ENCODE results near the gene IKBKE.

The IKBKE gene

DNA sequence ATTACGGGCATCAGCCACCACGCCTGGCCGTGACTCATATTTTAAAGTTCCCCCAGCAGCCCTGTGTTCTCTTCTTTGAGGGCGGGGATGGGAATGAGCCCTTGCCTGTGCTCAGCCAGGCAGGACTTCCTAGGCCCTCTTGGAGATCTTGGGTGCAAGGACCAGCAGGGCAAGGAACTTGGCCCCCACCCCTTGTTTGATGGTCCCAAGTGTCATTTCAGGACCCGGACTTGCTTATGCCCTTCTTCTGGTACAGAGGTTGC is 46.4 kb downstream of the IKBKE start:
- DNase-seq, result no peak

DNA sequence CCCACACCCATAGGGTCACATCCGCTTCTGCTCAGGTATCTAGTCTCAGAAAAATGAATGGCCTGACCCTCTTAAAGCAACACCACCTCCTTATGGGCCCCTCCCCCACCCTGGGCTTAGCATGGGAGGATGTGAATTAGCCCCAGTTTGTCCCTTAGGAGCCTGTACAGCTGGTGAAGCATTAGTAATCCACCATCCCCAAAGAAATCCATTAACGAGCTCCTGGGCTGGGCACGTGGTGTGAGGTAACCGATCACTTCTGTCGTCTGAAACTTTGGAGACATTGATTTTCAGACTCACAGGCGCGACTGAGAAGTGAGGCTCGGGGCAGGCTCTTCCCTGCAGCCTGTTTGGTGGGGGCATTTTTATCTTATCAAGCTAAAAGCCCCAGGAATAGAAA is 47.5 kb downstream of the IKBKE start:
- no peak for DNase-seq

DNA sequence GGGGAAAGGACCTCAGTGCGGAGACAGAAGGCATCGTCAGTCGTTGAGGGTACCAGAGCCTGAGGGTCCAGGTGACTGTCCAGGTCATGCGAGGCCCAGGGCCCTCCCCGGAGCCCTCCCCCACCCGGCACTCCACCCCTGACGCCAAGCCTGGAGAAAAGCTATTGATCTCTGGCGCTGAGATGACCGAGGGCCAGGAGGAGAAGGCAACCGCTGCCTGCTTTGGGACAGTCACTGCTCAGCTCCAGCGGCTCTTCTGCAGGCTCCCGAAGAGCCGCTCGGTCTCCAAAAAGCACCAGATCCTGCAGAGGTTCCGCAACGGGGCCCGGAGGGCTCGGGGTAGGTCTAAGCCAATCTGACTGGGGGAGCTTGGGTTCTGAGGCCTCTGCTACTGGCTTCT is 47.9 kb downstream of the IKBKE start:
- no peak for DNase-seq

DNA sequence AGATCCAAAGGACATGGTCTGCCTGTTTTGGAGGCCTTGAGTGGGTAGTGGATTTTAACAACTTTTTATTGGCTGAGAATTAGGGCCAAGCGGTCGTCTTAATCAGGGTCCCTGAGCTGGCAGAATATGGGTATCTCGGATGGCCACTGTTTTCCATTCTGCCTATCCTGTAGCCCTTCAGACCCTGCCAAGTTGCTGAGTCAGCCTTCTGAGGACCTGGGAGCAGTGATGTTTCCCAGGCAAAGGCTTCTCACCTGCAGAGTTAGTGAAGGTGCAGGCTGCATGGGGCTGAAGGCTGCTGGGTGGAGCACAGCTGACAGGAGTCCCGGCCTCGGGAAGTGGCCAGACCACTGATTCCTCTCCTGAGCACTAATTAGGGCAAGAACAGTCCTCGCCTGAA is 48.5 kb downstream of the IKBKE start:
- DNase-seq, result no peak

DNA sequence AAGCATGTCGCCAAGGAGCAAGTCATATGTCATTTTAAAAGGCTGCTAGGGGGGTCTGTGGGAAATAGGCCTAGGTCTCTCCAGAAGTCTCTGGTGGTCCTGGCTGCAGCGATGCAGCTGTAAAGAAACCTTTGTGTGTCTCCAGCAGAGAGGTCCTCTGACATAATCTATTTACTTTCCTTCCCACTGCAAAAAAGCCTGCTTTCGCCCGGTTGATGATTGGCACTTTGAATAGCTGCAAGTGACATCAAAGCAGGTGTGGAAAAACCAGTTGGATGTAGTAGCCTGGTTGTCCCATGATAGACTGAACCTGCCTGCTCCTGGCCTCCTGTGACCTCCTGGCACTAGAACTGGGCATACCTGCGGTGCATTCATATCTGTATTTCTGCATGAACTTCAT is 50.9 kb downstream of the IKBKE start:
- no peak for DNase-seq

DNA sequence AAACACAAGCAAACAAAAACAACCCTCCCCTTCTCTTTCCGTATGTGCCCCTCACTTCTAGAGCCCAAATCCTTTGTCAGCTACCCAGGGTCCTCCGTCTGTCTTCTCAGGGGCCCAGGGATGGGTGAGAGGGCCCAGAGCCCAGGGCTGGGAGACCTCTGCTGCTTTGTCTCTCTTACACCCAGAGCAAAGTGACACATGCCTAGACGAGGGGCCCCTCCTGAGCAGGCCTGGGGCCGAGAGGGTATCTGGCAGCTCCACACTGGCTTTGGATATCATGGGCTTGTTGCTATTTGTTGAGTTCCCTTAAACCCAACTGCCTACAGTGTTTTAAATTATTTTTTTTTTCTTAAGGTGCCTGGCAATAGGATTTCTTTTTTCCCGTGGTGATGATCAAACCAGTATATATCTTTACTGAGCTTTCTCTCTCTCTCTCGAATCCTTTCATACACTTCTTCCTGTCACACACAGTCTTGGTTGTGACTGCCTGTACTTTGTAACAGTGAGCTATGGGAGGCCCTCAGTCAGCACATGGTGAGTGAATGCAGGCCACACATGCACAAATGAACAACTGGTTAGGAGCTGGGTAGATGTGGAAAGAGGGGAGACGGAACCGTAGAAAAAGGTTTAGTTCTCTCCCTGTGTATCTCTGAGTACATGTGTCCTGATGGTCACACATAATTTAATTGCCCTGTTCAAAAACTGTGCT is 51.6 kb downstream of the IKBKE start:
- DNase-seq, result no peak

DNA sequence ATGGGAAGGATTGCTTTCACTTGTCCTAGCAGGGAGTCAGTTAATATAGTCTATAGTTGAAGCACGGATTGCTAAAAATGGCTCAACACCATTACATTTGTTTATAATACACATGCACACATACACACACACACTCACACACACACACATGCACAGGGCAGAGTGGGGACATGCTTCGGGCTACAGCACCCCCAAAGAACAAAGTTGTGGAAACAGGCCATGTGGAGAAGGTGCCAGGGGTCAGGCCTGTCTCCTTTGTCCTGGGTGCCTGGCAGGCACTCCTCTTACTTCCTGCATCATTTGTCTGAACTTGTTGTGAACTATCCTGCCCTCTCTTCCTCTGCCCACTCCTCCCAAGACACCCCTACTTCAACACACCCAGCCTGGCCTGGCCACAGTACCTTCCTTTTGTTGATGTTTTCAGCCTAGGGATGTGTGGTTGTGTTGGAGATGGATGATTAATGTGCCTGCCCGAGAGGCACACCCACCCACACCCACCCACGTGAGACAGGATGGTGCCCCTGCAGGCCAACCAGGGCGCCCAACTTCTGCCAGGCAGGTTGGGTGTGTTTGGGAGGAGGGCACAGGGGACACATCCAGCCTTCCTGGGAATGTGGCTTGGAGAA is 54.6 kb downstream of the IKBKE start:
- no peak for DNase-seq

DNA sequence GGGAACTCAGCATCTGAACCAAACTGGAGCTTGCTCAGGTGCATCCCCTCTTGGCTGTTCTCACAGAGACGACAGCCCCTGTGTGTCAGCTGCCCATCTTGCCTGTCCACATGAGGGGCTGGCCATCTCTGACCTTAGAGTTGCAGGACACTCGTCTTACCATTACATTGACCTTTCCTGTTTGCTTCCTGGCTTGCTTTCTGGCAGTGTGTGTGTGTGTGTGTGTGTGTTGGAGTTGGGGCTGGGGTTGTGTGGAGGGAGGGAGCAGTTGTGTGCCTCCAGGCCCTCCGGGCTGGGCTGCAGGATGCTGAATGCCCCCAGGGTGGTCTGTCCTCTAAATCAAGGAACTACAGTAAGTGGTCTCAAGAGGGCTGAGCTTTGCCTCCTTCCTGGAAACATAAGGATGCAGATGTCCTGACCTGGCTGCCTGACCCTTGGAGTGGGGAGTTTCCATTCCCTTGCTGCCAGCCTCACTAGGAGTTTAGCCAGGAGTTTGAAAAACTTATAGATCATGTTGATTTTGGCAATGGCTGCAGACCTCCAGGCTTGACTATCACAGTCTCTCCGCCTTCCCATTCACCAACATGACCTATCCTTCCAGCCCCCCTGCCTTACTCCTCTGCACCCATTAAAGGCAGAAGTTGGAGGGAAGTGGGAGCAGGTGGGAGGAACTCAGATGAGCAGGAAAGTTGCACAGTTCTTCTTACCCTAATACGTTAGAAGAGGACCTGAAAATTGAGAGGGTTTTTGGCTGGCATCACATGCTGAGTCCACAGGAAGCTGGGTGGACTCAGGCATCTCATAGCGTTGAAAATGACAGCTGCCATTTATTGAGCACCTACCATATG is 56.0 kb downstream of the IKBKE start:
- no peak for DNase-seq

DNA sequence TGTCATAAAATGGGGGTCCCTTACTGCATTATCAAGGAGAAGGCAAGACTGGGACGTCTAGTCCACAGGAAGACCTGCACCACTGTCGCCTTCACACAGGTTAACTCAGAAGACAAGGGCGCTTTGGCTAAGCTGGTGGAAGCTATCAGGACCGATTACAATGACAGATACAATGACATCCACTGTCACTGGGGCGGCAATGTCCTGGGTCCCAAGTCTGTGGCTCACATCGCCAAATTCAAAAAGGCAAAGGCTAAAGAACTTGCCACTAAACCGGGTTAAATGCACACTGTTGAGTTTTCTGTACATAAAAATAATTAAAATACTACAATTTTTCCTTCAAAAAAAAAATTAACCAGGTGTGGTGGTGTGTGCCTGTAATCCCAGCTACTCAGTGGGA is 59.1 kb downstream of the IKBKE start:
- no peak for DNase-seq

DNA sequence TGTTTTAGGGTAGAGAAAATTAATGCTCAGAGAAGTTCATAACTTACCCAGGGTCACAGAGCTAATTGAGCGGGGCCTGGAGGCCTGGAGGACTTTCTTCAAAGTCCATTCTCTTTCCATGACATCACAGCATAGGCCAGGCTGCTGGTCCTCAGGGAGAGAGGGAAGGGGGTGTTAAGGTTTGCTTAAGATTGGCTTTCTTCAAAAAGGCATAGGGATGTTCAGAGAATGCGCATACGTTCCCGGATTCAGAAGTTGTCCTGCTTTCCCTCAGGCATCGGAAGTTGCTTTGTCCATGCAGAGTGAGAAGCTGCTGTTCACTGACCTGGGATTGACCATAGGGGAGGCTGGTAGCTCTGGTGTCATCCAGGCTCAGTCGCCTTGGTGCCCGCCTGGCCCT is 62.1 kb downstream of the IKBKE start:
- DNase-seq, result no peak

DNA sequence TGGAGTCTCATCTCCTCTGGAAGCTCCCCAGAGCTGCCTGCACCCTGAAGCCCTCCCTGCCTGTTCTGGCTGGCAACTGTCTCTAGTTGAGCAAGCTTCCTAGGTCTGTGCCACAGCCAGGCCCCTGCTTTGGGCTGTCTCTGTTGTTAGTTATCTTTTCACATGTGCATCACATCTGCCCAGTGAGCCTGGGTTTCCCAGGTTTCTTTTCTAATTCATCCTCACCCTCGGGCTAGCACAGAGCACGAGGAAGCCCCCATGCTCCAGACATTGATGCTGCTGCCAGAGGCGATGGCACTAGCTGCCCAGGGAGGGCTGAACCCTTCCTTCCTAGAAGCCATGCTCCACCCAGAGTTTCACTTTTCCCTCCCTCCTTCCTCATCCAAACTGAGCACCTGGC is 64.3 kb downstream of the IKBKE start:
- no peak for DNase-seq

DNA sequence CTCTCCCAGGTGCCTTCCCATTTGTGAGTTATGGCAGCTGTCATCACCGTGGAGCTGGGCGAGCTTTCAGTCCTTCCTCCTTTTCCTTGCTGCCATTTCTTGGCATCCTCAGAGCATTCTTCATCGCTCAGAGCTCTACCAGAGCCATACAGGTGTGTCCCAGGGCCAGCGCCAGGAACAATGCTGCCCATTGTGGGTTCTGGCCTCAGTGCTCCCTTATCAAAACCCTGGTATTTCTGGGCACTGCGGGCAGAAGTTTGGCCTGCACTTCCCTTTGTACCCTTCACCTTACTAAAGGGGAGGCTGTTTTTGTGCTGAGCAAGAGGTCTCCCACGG is 65.5 kb downstream of the IKBKE start:
- DNase-seq, result no peak

DNA sequence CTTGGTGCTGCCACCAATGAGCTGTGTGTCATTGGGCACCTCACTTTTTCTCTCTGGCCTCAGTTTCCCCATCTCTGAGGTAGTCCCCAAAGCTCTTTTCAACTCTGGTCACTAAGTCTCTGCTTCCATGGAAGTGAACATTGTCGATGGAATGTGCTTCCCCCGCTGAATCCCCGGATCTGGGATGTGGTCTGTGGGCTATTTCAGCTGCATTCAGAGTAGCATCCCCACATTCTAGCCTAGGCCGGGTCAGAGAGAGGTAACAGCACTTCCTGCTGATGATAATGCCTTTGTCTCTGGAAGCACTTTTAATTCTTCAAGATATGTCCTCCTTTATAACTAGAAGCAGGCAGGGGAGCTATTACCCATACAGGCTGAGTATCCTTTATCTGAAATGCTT is 66.9 kb downstream of the IKBKE start:
- no peak for DNase-seq

DNA sequence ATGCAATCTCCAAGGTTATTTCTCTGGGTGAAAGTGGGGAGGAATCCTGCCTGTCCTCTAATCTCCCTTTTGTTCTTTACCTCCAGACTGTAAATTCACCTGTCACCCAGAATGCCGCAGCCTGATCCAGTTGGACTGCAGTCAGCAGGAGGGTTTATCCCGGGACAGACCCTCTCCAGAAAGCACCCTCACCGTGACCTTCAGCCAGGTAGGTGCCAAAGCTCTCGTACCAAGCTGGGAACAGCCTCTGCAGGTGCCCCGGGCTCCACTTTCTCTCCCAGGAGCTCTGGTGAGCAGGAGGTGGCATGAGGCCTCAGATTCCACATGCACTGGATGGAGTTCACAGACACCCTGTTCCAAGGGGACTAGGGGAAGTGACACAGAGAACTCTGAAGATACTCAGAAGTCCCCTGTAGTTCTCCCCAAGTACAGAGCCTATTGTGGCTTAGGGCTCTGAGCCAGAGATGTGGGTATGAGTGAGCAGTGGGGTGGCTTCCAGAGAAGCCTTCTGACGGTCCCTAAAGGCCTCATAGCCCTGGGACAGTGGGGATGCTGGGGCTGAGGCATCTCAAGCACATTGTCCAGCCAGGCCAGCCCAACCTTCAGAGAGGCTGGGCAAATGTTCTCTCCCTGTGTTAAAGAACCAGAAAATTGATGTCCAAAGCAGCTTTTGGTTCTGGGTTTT is 68.0 kb downstream of the IKBKE start:
- DNase-seq, result no peak

DNA sequence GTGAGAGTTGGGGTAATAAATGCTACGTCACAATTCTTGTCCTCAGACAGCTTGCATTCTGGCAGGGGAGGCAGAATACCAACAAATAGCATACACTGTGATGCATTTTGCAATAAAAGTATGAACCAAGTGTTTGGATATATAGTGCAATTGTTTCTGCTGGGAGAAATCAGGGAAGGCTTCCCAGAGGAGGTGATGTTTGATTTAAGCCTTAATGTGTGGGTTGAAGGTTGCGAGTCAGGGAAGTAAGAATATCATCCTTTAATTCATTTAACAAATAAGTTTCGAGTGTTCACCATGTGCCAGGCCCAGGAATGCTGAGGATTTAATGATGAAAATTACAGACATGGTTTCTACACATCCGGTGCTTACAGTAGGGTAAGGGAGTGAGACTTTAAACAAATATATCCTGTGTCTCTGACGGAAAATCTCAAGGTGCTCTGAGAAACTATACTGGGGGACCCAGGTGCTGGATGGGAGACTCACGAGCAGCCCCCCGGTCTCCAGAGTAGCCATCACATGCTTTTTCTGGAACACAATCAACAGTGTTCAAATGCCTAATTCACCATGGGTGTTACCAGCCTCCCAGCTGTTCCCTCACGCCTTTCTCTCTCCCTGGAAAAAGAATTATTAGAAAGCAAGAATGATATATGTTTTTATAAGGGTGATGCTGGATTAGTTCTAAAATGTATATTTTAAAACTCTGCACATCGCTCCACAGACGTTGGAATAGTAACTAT is 68.8 kb downstream of the IKBKE start:
- DNase-seq, result no peak

DNA sequence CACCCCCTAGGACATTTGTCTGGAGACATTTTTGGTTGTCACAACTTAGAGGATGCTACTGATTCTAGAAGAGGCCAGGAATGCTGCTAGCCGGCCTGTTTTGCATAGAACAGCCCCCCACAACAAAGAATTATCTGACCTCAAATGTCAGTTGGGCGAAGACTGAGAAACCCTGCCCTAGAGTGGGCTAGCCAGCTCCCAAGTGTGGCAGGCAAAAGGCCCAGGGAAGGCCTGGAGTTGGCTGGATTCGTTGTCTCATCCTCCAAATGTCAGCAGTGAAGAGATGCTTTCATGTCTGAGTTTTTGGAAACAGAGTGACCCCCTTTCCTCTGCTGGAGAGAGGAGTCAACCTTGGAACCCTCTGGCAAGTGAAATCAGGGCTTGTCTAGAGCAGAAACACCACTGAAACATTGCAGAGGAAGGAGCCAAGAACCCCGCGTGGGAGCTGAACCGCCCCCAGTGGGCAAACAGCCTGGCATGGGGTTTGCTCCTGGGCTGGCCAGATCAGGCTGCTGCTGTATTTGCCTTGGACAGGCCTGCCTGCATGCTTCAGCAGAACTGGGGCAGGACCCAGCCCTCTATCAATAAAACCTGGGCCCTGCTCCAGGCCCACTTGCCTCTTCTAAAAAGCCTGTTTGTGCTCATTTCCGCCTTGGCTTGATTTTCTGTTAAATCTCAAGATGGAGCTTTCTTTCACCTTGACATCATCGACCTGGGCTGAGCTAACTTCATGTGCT is 69.9 kb downstream of the IKBKE start:
- DNase-seq, result no peak

DNA sequence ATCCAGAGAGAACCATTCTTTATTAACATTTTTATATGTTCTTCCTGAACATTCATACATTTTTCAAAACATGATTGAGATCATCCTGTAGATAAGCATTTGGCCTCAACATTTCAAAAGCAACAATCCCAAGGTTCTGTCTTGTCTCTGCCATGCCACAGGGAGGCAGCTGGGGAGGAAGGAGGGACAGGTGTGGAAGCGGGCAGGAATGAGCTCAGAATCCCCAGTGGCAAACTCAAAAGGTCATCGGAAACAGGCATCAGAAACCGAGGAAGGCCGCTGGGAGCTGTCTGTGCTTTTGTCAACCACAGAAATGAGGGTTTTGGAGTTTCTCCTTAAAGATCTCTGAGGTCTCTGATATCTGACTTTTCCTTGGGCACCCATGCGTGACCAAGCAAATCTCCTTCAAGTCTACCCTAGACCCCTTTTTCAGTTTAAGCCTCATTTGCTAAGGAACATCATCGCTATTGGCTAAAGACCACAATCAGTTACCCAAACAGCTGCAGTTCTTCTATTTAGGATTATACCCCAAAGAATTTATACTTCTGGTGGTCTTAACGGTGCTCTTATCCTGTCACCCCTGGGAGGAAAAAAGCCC is 71.1 kb downstream of the IKBKE start:
- no peak for DNase-seq

DNA sequence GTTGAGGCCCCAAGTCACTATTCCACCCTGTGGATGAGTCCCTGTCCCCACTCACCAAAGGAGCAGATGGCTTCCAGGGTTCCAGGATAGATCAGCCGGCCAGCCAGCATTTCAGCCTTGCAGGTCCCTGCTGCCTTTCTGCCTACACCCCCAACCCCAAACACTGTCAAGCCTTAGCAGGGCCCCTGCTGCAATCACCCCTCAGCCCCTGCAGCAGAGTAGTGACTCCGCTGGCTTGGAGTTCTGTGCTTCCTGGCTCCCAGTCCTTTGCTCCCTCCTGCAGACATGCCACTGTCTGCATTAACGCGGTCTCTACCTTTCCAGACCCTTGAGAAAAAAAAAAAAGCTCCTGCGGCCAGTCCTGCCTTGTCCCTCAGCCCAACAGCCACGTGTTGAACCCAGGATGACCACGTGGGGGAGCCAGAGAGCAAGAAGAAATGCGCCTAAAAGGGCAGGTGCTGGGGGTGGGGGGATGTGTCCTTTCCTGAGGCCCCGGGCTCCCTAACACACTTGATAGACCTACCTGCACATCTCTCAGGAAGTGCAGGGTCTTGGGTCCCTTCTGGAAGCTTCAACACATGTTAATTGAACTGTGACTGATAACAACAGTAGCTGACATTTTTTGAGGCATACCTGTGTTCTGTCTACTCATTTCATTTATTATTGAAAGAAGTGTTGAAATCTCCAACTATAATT is 74.4 kb downstream of the IKBKE start:
- peak; percentile 84 for DNase-seq

DNA sequence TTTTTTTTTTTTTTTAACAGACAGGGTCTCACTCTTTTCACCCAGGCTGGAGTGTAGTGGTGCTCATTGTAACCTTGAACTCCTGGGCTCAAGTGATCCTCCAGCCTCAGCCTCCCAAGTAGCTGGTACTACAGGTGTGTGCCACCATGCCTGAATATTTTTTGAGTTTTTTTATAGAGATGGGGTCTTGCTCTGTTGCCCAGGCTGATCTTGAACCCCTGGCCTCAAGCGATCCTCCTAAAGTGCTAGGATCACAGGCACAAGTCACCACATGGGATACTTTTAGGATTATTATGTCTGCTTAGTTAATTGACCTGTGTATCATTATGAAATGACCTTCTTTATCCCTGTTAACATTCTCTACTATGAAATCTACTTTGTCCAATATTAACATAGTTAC is 75.1 kb downstream of the IKBKE start:
- DNase-seq, result no peak

All from activated naive CD4-positive, alpha-beta T cell treated with Interleukin-2 at 50 U/mL for 16 hours (primary cell).